ENCODE results near the gene EPM2A.
"Not testable (repeated sequence)": the region's sequence is repeated elsewhere in the genome, so short reads cannot be mapped to it uniquely, and the experiment has no call there.

EPM2A gene

DNA sequence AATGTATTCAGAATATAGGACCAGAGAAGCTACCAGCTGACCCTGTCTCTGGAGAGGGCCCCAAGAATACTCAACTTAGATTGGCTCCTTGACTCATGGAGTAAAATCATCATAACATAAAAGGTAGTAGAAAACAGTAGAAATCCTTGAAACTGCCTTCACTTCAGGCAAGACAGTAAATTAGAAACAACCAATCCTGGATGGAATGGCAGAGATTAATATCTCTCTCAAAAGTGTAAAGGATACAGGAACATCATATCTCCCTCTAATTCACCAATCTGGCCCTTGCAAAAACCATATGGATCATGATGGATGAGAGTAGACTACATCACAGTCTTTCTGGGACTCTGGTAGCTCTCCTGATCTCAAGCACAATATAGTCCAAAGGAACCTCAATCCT is 20.4 kb upstream of the EPM2A start:
- no peaks in the 10 kb centered on the region for H3K9me3 ChIP-seq (replicated peaks in 1 of 11)
- H3K36me3 ChIP-seq = no peaks in the 10 kb centered on the region
- H3K4me2 ChIP-seq = peak overlapping the region in 4 of 11 experiments; percentile 7 to 56 (median 26); a peak in 3 of 22 replicates
- H3K27ac ChIP-seq = no peak overlapping the region
- no peak overlapping the region for H3K4me3 ChIP-seq
- H4K20me1 ChIP-seq = no peaks in the 10 kb centered on the region
- peaks cover 0 to 12% (median 7%) of the 10 kb centered on the region in 10 experiments; a peak in 12 of 20 replicates for H3K4me1 ChIP-seq
- no peaks in the 10 kb centered on the region for H3K27me3 ChIP-seq
- TF ChIP-seq Cebpa-rat (IDR thresholded peaks at IDR 0.05) = no peak
- H3K9ac ChIP-seq = no peak overlapping the region

DNA sequence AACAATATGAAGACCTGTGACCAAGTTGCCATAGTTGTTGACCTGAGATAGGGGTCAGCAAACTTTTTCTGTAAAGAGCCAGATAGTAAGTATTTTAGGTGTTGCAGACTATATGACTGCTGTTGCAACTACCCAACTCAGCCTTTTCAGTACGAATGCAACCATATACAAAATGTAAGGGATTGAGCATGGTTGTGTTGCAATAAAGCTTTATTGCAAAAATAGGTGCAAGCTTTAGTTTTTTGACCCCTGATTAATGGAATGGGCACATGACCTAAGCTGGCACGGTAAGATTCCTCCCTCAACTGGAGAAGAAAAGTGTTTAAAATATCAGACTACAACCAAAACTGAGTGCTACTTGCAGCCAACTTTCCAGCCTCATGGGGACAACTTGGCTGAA is 17.3 kb upstream of the EPM2A start:
- Histone ChIP-seq H3K4me2 (no peak overlapping the region), H4K20me1 (no peaks in the 10 kb centered on the region), H3K27me3 (no peaks in the 10 kb centered on the region), H3K9me3 (replicated peaks in 1 of 11) (0 out of 22 replicates have a peak, but pooled peaks cover 0 to 4% (median 0%) of the 10 kb centered on the region in 11 experiments), H3K9ac (no peak overlapping the region), H3K27ac (no peak overlapping the region), H3K4me3 (no peak overlapping the region), H3K4me1 (peaks cover 0 to 18% (median 9%) of the 10 kb centered on the region in 10 experiments; a peak in 13 of 20 replicates), H3K36me3 (no peaks in the 10 kb centered on the region)
- TF ChIP-seq Cebpa-rat (IDR thresholded peaks at IDR 0.05) = no peak

DNA sequence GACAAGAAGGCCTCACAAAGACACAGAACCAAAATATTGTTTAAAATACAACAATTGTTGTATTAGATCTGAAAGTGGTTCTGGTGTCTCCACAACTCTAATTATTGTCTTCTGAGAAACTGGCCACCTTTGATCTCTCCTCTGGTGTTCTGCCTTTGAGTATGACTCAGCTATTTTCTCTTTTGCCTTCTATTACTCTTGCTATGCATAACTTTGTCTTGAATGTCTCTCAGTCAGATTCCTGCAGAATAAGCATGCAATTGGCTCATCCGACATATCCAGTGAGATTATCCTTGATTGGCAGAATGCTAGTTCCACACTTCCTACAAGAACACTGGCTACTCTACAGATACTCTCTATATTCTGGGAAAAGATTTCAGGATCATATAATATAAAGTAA is 14.3 kb upstream of the EPM2A start:
- no peak overlapping the region for H3K4me3 ChIP-seq
- H3K4me2 ChIP-seq = peak overlapping the region in 5 of 11 experiments; percentile 7 to 55 (median 25); a peak in 6 of 22 replicates
- peak overlapping the region in 3 of 11 experiments; percentile 9 to 59 (median 31); a peak in 2 of 22 replicates for H3K27ac ChIP-seq
- H3K36me3 ChIP-seq = no peaks in the 10 kb centered on the region
- no peaks in the 10 kb centered on the region for H3K27me3 ChIP-seq
- H3K4me1 ChIP-seq = peaks cover 0 to 7% (median 3%) of the 10 kb centered on the region in 10 experiments; a peak in 3 of 20 replicates
- no peak overlapping the region for H3K9ac ChIP-seq
- no peak for TF ChIP-seq Cebpa-rat (IDR thresholded peaks at IDR 0.05)
- no peaks in the 10 kb centered on the region for H4K20me1 ChIP-seq
- H3K9me3 ChIP-seq (replicated peaks in 1 of 11) = 0 out of 22 replicates have a peak, but pooled peaks cover 0 to 6% (median 0%) of the 10 kb centered on the region in 11 experiments

DNA sequence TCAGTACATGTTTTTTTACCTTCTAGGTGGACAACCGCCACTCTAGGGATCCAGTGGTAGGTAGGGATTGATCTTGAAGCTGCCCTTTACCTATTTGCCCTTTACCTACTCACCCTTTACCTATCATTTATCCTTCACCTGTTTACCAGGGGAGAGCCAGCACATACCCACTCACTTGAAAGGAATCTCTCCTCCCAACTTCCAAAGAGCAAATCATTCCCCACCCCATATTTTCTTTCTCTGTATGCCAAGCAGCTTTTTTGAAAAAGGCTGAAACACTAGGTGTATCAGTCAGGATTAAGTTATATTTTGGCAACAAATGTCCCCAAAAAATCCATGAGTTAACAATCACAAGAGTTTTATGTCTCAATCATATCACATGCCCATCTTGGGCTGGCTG is 10.5 kb upstream of the EPM2A start:
- no peak overlapping the region for H3K4me3 ChIP-seq
- no peak overlapping the region for H3K27ac ChIP-seq
- no peak overlapping the region for H3K4me2 ChIP-seq
- H3K4me1 ChIP-seq = peaks cover 0 to 7% (median 3%) of the 10 kb centered on the region in 10 experiments; a peak in 3 of 20 replicates
- H3K27me3 ChIP-seq = no peaks in the 10 kb centered on the region
- H3K9ac ChIP-seq = no peak overlapping the region
- 0 out of 22 replicates have a peak, but pooled peaks cover 0 to 6% (median 0%) of the 10 kb centered on the region in 11 experiments for H3K9me3 ChIP-seq (replicated peaks in 1 of 11)
- TF ChIP-seq Cebpa-rat (IDR thresholded peaks at IDR 0.05) = no peak
- no peaks in the 10 kb centered on the region for H3K36me3 ChIP-seq
- no peaks in the 10 kb centered on the region for H4K20me1 ChIP-seq

GRCh38 chr6:145744619-145745018 is 9.3 kb upstream of the EPM2A start:
- Histone ChIP-seq H3K9ac (no peak overlapping the region), H3K27me3 (no peaks in the 10 kb centered on the region), H4K20me1 (no peaks in the 10 kb centered on the region), H3K9me3 (replicated peaks in 1 of 11) (peaks cover 0 to 15% (median 5%) of the 10 kb centered on the region in 11 experiments; a peak in 9 of 22 replicates), H3K27ac (no peak overlapping the region), H3K4me3 (no peak overlapping the region), H3K4me2 (no peak overlapping the region), H3K4me1 (peaks cover 0 to 3% (median 1%) of the 10 kb centered on the region in 10 experiments; a peak in 3 of 20 replicates), H3K36me3 (no peaks in the 10 kb centered on the region)
- TF ChIP-seq Cebpa-rat (IDR thresholded peaks at IDR 0.05) = no peak

DNA sequence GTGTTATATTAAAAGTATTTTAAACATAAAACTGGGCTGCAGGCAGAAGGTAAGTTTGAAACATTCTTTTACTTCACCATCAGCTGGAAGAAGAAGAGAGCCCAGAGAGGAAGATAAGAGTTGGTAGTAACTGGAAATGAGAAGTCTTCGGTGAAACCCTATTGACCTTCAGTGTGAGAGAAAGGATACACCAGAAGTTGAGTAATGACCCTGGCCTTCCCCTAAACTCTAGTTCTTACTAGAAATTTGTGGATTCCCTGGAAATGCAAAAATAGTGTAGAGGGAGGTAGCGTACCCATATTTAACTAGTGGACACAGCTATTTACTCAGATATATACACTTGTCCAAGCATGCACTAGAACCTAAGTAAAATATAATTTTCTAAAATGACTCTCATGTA is 8.0 kb upstream of the EPM2A start:
- Histone ChIP-seq H3K9me3 (replicated peaks in 1 of 11) (peaks cover 0 to 16% (median 6%) of the 10 kb centered on the region in 11 experiments; a peak in 9 of 22 replicates), H4K20me1 (no peaks in the 10 kb centered on the region), H3K4me3 (no peak overlapping the region), H3K9ac (no peak overlapping the region), H3K4me2 (no peak overlapping the region), H3K27ac (no peak overlapping the region), H3K27me3 (no peaks in the 10 kb centered on the region), H3K36me3 (no peaks in the 10 kb centered on the region), H3K4me1 (no peaks in the 10 kb centered on the region)
- no peak for TF ChIP-seq Cebpa-rat (IDR thresholded peaks at IDR 0.05)

- peaks cover 0 to 12% (median 6%) of the 10 kb centered on the region in 11 experiments; a peak in 9 of 22 replicates for H3K9me3 ChIP-seq (replicated peaks in 1 of 11)
- not testable (repeated sequence) for H3K27ac ChIP-seq, H3K4me2 ChIP-seq, H3K4me3 ChIP-seq, H3K36me3 ChIP-seq, H3K4me1 ChIP-seq, H4K20me1 ChIP-seq, H3K9ac ChIP-seq, H3K27me3 ChIP-seq
Observed at GRCh38 chr6:145742472-145742871, 7.2 kb upstream of the EPM2A start.

- not testable (repeated sequence) for H3K27ac ChIP-seq
Observed at GRCh38 chr6:145739685-145740084, 4.4 kb upstream of the EPM2A start.

GRCh38 chr6:145738265-145738664 is 2.9 kb upstream of the EPM2A start:
- Histone ChIP-seq H3K4me2 (no peak overlapping the region), H3K27me3 (no peaks in the 10 kb centered on the region), H3K36me3 (no peaks in the 10 kb centered on the region), H4K20me1 (no peaks in the 10 kb centered on the region), H3K9ac (no peak overlapping the region), H3K27ac (no peak overlapping the region), H3K4me3 (no peak overlapping the region), H3K4me1 (peaks cover 6 to 23% (median 18%) of the 10 kb centered on the region in 10 experiments; a peak in 19 of 20 replicates), H3K9me3 (replicated peaks in 1 of 11) (peaks cover 0 to 12% (median 6%) of the 10 kb centered on the region in 11 experiments; a peak in 9 of 22 replicates)
- no peak for TF ChIP-seq Cebpa-rat (IDR thresholded peaks at IDR 0.05)

More at GRCh38 chr6:145739685-145740084, 4.4 kb upstream of the EPM2A start:
- H3K4me3 ChIP-seq, H3K4me2 ChIP-seq, H3K36me3 ChIP-seq, H3K27me3 ChIP-seq, H4K20me1 ChIP-seq, H3K9ac ChIP-seq: not testable (repeated sequence)
- Histone ChIP-seq H3K9me3 (replicated peaks in 1 of 11) (peaks cover 0 to 12% (median 6%) of the 10 kb centered on the region in 11 experiments; a peak in 9 of 22 replicates), H3K4me1 (peaks cover 0 to 14% (median 10%) of the 10 kb centered on the region in 10 experiments; a peak in 13 of 20 replicates)
